ENCODE results near the gene BORA.

The BORA gene

DNA sequence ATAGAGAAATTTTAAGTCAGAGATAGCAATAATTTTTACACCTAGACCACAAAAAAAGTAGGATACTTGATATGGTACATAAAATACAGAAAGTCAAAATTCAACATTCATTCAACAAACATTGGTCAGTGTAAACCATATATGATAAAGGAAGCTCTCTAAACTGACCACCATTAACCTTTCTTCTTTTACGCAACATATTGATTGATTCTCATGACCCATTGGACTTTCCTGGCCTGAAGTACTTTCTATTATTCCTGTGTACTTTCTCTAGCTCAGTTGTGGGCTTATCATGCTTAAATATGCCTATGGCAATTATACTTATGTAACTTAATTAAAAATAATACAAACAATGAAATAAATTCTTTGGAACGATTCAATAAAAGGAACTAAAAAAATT is 64.9 kb downstream of the BORA start:
- Histone ChIP-seq H3K27me3 (no peaks in the 10 kb centered on the region), H3K9me3 (no peaks in the 10 kb centered on the region), H3K4me3 (ENCODE audit: low read depth in 1 of 2, low read length in 1 of 2) (no peak overlapping the region), H3K36me3 (peaks cover 33% of the 10 kb centered on the region), H3K4me1 (ENCODE audit: control insufficient read depth in 1 of 2, insufficient read depth in 1 of 2, low read depth in 1 of 2, low read length in 1 of 2) (no peaks in the 10 kb centered on the region), H3K27ac (no peak overlapping the region)
- TF ChIP-seq, protein P1, sequence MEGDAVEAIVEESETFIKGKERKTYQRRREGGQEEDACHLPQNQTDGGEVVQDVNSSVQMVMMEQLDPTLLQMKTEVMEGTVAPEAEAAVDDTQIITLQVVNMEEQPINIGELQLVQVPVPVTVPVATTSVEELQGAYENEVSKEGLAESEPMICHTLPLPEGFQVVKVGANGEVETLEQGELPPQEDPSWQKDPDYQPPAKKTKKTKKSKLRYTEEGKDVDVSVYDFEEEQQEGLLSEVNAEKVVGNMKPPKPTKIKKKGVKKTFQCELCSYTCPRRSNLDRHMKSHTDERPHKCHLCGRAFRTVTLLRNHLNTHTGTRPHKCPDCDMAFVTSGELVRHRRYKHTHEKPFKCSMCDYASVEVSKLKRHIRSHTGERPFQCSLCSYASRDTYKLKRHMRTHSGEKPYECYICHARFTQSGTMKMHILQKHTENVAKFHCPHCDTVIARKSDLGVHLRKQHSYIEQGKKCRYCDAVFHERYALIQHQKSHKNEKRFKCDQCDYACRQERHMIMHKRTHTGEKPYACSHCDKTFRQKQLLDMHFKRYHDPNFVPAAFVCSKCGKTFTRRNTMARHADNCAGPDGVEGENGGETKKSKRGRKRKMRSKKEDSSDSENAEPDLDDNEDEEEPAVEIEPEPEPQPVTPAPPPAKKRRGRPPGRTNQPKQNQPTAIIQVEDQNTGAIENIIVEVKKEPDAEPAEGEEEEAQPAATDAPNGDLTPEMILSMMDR (IDR thresholded peaks at IDR 0.05) = no peak

DNA sequence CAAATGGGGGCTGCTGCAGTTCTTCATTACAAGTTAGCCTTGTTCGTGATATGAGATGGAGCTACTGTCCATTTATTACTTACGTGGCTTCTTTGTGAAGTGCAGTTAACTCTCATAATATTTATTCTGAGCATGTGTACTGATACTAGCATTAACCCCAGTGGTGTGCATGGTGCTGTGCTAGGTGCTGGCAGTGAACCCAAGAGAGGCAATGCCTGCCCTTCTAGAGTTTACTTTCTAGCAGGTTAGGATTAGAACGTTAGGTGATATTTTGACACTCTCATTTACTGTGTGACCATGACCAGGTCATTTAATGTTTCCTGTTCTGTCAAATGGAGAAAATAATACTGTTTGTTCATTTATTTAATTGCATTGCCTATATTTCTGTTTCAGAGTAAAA is 71.1 kb downstream of the BORA start:
- Histone ChIP-seq H3K4me3 (ENCODE audit: low read depth in 1 of 2, low read length in 1 of 2) (no peak overlapping the region), H3K4me1 (ENCODE audit: control insufficient read depth in 1 of 2, insufficient read depth in 1 of 2, low read depth in 1 of 2, low read length in 1 of 2) (no peaks in the 10 kb centered on the region), H3K27ac (no peak overlapping the region), H3K36me3 (peaks cover 32% of the 10 kb centered on the region), H3K27me3 (no peaks in the 10 kb centered on the region), H3K9me3 (no peaks in the 10 kb centered on the region)
- TF ChIP-seq, protein P1 (IDR thresholded peaks at IDR 0.05) = no peak

DNA sequence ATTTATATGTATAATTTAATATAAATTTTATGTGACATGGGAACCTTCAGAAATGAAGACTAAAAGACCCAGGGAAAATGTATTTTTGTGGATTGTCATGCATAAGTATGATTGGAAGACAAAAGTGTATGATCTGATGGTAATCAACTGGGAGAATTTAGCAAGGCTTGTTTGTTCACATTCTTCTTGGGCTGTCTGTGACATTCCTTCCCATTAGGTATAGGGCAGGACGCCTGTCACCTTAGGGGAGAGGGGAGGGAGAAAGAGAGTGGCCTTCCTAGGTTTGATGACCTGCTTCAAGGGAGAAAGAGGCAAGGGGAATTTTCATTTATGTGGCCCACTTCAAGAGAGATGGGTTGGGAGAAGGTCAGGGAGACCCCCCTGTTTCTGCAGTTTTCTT is 76.6 kb downstream of the BORA start:
- Histone ChIP-seq H3K4me1 (ENCODE audit: control insufficient read depth in 1 of 2, insufficient read depth in 1 of 2, low read depth in 1 of 2, low read length in 1 of 2) (peaks cover 9 to 11% of the 10 kb centered on the region in 2 experiments), H3K4me3 (ENCODE audit: low read depth in 1 of 2, low read length in 1 of 2) (no peak overlapping the region), H3K27ac (no peak overlapping the region), H3K36me3 (peaks cover 5% of the 10 kb centered on the region), H3K9me3 (no peaks in the 10 kb centered on the region), H3K27me3 (no peaks in the 10 kb centered on the region)
- TF ChIP-seq, protein P1 (IDR thresholded peaks at IDR 0.05) = no peak

Data from neutrophil (primary cell).